ENCODE measurements around the gene NAGLU.

DNA sequence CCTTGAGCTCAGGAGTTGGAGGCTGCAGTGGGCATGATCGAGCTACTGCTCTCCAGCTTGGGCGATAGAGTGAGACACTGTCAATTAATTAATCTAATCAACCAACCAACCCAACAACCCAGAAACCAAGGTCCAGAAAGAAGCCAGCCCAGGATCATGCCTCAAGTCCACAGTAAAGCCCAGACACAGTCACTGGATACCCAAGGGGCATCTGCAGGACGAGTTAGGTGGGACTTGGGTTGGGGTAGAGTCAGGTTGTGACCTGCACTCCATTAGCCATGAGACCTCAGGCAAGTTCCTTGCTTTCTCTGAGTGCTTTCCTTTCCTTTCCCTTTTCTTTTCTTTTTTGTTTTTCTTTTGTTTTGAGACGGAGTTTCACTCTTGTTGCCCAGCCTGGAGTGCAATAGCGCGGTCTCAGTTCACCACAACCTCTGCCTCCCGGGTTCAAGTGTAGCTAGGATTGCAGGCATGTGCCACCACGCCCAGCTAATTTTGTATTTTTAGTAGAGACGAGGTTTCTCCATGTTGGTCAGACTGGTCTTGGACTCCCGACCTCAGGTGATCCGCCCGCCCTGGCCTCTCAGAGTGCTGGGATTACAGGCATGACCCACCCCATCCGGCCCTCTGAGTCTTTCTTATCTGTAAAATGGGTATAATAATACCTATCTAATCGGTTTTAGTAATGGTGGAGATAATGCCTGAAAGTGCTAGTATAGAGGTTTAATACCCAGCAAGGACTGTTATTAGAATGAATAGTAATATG is 13.1 kb downstream of the NAGLU start:
- TF ChIP-seq, protein P1, sequence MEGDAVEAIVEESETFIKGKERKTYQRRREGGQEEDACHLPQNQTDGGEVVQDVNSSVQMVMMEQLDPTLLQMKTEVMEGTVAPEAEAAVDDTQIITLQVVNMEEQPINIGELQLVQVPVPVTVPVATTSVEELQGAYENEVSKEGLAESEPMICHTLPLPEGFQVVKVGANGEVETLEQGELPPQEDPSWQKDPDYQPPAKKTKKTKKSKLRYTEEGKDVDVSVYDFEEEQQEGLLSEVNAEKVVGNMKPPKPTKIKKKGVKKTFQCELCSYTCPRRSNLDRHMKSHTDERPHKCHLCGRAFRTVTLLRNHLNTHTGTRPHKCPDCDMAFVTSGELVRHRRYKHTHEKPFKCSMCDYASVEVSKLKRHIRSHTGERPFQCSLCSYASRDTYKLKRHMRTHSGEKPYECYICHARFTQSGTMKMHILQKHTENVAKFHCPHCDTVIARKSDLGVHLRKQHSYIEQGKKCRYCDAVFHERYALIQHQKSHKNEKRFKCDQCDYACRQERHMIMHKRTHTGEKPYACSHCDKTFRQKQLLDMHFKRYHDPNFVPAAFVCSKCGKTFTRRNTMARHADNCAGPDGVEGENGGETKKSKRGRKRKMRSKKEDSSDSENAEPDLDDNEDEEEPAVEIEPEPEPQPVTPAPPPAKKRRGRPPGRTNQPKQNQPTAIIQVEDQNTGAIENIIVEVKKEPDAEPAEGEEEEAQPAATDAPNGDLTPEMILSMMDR (IDR thresholded peaks at IDR 0.05; ENCODE audit: insufficient read depth, low read length, poor library complexity, severe bottlenecking): no peak
- TF ChIP-seq EZH2phosphoT487 (conservative IDR thresholded peaks at IDR 0.05; ENCODE audit: low read length): no peak

Data from SU-DHL-6 (cell line).